Measurements from ENCODE around the gene HIVEP1.
"Not testable (repeated sequence)": the region's sequence is repeated elsewhere in the genome, so short reads cannot be mapped to it uniquely, and the experiment has no call there.

The HIVEP1 gene

DNA sequence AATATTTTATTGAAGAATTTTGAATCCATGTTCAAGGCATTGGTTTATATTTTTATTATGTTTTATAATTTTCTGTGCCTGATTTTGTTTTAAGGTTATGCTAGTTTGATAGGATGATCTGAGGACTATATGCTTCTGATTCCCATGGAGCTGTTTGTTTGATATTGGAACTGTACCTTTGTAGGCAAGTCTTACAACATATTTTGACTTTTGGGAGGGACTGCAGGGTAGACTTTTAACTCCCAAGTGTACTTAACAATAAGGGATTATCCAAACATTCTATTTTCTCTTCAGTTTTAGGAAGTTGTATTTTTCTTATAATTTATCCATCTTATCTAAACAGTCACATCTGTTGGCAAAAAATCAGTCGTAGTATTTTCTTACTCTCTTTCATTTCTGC is 82.6 kb downstream of the HIVEP1 start:
- no peak for DNase-seq

DNA sequence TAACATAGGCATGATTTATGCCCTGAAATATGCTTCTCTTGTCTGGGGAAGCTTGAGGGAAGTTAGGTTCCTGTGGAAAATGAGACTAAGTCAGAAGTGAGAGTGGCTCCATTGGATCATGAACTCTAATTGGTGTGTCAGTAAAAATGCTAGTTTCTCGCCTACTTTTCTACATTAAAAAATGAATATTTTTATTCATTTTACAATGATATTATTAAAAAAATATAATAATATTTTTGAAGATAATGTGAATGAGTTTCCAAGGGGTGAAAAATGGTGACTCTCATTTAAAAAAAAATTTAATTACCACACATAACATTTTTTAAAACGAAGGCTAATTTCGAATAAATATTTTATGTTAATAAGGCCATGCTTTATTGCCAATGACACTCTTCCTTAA is 84.2 kb downstream of the HIVEP1 start:
- no peak for DNase-seq

DNA sequence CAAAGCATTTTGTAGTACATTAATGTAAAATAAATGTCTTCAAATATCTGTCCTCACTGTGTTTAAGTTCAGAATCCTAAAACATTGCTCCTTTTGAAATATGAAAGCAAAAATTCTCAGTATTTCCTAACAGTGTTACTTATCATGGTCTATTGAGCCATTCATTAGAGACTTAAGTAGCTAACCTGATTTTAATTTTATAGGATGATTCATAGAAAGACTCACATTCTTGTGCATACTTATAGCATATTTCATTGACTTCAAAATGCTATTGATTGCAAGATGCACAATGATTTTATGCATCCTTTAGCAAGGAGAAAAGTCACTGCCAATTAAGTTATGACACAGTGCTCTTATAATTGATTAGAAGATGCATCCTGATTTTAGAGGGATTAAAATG is 85.7 kb downstream of the HIVEP1 start:
- no peak for DNase-seq

DNA sequence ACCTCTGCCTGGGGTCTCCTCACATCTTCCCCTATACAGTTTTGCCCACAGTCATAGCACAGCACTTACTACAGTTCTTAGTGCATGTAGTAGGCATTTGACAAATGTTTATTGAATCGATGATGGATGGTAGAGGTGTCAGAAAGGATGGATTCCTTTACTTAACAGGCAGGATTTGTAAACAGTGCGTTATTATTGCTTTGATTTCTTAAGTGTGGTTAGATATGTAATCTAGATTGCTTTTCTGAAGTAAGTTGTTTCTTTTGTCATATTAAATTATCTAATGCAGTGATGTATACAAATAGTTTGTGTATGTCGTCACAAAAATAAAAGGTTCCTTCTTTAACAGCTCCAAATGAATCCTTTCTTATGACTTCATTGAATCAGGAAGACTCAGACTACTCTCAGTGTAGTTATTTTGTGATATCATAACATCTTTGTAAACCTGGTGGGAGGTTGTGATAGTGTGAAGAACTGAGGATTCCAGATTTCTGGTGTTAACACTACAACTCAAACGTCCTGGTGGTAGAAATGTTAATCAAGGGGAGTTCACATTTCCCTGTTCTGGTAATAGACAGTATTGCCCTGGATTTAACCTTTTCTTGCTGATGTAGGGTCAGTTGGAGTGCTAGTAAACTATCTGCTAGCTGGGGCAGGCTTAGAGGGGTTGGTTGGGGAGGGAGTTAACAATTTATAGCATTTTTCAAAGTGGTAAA is 87.7 kb downstream of the HIVEP1 start:
- DNase-seq = no peak

DNA sequence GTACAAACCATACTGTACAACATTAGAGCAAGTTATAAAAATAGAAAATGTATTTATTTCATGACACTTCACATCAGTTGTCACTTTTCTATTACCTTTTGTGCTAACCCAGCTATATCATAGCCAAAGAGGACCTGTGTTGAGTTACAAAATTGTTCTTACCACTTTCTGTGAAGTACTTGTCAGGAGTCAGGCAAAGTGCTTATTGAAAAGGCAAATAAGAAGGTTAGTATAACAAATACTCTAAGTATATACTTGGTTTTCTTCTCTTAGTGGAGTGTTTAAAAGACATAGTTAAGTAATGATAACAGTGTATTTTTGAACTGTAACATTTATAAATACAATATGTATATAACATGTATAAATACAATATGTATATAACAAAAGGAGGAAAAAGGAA is 88.9 kb downstream of the HIVEP1 start:
- DNase-seq = no peak

DNA sequence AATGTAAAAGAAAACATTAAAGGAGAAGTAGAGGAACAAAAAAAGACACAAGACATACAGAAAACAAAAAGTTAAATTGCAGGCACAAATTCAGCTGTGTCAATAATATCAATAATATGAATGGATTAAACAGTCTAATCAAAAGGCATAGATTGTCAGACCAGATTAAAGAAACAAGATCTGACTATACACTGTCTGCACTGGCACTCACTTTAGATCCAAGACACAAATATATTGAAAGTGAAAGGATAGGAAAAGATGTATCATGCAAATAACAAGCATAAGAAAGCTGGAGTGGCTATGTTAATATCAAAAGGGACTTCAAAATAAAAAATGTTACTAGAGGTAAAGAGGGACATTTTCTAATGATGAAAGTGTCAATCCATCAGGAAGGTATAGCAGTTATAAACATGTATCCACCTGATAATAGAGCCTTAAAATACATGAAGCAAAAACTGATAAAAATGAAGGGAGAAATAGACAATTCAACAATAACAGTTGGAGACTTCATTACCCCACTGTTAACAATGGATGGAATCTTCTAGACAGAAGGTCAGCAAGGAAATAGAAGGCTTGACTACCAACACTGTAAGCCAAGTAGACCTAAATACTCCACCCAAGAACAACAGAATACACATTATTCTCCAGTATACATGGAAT is 89.7 kb downstream of the HIVEP1 start:
- DNase-seq = no peak

DNA sequence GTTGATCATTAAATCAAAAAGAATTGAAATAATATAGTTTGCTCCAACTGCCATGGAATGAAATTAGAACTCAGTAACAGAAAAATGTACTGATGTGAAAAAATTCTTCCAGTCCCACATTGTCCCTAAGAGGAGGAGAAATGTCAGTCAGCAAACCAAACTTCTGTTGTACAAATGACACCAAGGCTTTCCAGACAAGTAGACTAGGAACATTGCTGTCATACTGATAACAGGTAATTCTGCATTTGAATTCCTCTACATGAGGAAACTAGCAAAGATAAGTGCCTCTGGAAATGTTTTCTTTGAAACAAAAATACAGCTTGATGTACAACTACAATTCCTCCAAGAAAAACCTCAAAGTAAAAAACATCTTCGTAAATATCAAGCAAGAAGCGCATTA is 90.2 kb downstream of the HIVEP1 start:
- DNase-seq = no peak

DNA sequence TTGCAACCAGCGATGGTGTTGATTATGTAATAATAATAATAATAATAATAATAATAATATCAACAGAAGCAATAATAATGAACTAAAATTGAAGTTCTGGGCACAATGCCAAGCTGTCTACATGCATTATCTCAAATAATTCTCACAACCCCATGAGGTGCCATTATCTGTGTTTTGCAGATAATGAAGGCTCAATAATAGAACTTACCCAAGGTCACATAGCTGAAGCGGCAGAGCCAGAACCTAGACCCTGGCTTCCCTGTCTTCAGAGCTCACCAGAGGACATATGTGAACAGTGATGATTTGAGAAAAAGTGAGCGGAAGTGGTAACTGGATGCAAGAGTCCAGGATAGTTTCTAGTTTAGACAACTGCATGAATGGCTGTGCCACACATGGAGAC is 91.0 kb downstream of the HIVEP1 start:
- DNase-seq = no peak

DNA sequence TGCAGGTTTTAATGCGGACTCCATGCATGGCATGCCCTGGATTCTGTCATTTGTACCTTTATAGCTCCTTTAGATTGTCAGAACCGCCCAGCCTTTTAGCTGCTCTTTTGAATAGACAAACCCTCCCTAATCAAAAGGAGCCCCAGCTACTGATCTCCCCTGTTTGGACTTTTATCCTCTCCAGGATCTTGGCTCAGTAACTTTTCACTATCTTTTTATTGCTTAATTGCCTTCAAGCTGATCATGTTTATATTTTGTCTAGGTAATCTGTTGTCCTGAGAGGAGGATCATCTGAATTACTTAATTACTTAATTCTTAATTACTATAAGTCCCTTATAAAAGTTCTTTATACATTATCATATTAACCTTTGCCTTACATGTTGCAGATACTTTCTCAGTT is 93.2 kb downstream of the HIVEP1 start:
- no peak for DNase-seq

DNA sequence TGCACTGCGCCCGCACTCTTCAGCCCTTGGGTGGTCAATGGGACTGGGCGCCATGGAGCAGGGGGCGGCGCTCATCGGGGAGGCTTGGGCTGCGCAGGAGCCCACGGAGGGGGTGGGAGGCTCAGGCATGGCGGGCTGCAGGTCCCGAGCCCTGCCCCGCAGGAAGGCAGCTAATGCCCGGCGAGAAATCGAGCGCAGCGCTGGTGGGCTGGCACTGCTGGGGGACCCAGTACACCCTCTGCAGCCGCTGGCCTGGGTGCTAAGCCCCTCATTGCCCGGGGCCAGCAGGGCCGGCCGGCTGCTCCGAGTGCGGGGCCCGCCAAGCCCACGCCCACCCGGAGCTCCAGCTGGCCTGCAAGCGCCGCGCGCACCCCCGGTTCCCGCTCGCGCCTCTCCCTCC is 96.3 kb downstream of the HIVEP1 start:
- not testable (repeated sequence) for DNase-seq

DNA sequence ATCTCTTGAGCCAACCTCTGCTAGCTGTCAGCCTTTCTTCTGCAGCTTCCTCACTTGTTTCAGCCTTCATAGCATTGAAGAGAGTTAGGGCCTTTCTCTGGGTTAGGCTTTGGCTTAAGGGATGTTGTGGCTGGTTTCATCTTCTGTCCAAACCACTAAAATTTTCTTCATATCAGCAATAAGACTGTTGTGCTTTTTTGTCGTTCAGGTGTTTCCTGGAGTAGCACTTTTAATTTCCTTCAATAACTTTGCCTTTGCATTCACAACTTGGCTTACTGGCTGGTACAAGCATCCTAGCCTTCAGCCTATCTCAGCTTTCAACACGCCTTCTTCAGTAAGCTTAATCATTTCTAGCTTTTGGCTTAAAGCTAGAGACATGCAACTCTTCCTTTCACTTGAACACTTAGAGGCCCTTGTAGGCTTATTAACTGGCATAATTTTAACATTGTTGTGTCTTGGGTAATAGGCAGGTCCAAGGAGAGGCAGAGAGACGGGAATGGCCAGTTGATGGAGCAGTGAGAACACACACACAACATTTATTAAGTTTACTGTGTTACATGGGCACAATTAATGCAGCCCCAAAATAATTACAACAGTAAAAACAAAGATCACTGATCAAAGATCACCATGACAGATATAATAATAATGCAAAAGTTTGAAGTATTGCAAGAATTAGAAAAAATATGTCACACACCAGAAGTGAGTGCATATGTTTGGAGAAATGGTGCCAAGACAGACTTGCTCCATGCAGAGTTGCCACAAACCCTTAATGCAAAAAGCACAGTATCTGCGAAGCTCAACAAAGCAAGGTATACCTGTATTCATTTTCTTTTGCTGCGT is 98.6 kb downstream of the HIVEP1 start:
- DNase-seq = no peak

DNA sequence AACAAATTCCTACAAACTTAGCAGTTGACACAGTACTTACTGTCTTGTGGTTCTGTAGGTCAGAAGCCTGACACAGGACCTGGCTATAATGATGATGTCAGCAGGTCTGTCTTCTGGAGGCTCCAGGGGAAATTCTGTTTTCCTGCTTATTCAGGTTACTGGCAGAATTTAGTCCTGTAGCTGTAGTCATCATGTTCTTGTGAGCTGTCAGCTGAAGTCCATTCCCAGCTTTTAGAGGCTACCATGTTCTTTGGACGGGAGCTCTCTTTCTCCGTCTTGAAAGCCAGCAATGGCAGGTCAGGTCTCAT is 99.2 kb downstream of the HIVEP1 start:
- no peak for DNase-seq

DNA sequence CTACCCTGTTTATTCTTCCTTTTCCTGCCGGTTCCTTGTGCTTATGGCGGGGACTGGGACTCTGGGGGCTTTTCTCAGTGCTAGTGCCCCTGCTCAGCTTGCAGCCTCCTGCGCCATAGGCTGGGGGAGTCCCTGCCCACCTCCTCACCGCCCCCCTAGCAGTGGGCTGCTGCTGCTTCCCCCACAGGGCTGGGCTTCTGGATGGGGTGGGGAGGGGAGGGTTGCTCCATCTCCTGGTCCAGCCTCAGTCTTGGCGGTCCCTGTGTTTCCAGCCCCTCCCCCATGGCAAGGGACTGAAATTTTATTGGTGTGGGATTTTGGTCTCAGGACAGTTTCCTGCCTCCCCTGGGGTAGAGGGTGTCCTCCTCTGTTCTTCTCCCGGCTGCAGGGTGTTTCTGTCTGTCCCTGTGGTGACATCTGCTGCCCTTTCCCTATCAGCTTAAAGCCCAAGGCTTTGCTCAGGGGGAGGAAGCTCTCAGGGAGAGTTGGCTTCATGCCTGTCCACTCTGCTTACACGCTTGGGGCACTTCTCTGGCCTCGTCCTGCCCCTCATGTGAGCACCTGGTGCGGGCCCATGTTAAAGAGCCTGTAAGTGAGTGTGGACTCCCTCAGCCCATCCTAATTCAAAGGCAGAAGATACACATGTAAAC is 100.6 kb downstream of the HIVEP1 start:
- DNase-seq = no peak

DNA sequence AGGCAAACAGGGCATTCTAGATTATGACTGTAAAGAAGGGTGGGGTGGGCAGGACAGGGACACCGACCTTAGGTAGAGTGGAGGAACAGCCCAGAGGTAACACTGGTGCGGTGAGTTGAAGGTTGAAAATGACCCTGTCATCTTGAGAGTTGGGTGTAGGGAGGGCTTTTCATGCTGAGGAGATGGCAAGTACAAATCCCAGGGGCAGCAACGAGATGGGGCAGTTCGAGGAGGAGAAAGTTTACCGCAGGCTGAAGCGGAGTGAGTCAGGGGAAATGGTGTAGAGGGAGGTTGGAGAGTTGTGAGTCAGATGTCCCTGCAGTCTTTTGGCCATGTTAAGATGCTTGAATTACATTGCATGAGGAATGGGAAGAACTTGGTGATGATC is 101.1 kb downstream of the HIVEP1 start:
- no peak for DNase-seq

DNA sequence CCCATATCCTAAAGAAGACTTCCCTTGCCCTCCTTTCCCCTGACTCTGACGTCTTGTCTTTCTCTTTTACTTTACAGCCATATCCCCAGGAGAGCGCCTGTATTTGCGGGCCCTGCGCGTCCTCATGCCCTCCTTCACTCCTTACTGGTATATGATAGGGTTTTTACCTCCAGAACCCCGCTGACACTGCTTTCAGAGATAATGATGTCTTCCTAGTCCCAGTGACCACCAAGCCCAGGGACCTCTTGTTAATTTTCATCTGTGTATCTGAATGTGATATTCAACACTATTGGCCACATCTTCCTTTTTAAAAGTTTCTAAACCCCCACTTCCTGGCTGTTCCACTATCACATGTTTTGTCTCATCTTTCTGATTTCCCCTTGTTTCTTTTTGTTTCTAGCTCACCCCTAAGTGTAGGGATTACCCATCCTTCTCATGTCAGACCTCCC is 102.0 kb downstream of the HIVEP1 start:
- DNase-seq = no peak

DNA sequence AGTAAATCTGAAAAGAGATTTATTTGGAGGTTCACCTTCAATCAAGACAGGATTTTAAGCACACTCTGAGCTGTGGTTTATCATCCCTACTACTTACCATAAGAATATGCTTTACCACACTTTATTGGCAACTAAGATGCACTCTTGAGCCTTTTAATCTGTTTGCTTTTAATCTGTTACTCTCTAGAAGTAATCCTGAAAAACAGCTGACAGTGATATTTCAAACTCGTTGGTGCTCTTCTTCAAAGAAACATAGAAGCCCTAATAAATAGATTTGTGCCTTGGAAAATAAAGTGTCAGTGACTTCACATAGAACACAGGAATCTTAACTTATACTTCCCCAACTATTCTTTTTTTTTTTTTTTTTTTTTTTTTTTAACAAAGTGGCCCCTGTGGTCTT is 102.9 kb downstream of the HIVEP1 start:
- no peak for DNase-seq

DNA sequence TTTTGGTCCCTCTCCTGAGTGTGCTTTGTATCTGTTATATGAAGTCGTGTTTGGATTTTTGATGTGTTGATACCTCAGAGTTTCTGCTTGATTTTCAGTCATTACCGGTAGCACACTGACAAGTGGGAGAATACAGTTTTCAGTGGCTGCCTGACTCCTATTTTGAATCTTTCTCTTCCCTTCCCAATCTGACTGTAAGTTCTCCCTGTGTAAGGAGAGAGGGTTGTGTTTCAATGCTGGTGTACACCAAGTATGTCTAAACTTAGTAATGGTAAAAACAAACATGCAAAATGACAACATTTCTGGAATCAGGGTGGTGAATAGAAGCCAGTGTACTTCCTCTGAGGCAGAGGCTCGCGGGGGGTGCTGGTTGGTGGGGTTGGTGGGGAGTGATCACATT is 103.4 kb downstream of the HIVEP1 start:
- no peak for DNase-seq

DNA sequence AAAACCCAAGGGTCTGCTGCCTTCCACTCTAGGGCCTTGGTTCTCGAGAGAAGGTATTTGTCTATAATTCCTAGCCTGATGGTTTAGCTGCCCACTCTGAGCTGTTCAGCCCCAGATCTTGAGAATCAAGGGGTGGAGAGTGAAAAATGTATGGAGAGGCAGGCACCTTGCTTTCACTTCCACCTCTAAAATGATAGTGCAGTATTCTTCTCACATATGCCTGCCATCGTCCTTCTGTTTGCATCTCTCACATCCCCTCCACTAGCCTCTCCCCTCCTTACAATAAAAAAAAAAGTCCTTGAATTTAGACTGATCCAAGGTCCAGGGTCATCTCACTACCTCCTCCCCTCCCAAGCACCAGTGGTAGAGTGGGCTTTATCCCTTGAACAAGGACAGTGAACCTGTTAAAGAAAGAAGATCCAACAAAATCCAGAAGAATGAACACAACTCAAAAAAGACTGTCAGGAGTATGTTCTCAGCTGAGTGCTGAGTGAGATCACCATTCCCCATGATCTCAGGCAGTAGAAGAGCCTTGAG is 104.2 kb downstream of the HIVEP1 start:
- no peak for DNase-seq

DNA sequence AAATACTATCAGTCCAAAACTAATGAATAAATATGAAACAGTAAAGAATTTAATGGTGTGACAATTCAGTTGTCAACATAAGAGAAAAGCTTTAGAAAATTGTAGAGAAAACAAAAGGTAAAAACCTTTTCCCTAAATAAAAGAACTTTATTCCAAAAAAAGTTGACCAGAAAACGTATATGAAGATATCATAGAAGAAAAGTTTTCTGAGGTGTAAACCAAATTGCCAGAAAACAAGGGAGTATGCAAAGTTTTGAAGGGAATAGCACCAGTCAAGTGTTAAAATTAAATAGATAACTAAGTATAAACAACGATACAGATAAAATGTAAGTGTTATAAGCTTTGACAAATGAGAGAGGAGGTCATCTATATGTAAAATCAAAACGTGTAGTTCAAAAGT is 104.9 kb downstream of the HIVEP1 start:
- no peak for DNase-seq

DNA sequence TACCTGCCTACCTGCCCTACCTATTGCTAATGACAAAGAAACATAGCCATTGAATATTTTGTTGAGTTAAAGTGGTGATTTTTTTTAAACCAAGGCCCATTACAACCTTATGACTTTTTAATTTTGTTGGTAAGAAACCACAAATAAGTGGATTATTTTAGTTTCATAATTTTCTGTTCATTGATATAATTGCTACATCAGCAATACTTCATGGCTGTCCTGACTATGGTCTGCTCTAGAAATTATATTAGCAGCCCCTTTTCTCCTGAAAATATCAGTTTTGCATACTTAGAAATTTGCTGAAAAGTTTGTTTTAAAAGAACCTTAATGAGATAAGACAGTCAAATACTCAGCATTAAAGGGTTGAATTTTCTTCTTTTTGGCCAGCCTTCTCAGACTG is 106.5 kb downstream of the HIVEP1 start:
- DNase-seq = no peak

DNA sequence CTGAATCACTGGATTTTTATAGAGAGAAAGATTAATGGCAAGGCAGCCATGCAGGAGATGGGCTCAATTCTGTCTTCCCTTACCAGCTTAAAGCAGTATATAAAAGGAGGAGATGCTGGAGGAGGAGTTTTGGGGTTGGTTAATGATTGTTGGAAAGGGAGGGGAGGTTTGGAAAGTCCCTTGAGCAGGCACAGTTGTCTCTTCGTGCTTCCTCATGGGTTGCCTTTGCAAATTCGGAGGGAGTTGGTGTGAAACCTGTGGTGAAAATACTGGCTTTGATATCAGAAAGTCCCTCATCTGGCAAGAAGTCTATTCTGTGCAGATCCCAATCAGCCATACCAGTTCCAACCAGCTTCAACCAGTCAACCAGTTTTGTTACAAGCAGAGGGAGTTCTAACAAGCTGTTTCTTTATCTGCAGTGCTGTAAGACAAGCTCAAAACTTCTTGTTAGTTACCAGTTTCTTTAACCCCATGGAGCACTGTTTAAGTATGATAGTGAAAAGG is 107.0 kb downstream of the HIVEP1 start:
- no peak for DNase-seq

DNA sequence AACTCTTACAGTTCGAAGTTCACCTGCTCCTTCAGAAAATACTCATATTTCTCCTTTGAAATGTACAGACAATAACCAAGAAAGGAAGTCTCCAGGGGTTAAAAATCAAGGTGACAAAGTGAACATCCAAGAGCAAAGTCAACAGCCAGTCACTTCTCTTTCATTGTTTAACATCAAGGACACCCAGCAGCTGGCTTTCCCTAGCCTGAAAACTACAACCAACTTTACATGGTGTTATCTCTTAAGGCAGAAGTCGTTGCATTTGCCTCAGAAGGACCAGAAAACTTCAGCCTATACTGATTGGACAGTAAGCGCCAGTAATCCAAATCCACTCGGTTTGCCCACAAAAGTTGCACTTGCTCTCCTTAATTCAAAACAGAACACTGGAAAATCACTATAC is 113.3 kb downstream of the HIVEP1 start:
- no peak for DNase-seq

DNA sequence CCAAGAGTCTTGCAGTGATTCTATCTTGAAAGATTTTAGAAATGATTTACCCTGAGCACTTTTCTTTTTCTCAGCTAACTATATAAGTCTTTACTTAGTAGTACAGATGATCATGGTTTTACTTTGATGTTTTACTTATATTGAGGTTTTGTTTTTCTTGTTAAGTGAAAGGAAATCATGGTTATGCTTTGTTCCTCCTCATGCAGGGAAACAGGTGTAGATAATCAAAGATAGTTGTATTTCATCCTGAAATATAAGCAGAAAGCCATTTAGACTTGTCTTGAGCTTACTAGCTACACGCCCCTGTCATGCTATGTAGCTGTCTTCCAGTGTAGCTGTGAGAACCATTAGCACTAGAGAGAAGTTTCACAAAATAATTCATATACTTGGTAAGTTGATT is 113.9 kb downstream of the HIVEP1 start:
- DNase-seq = no peak

Data from NK-92 treated with Interleukin-12 subunit alpha and Interleukin-12 subunit beta, amount 100 ng/mL, for 24 hours (cell line).